Transverse colon (tissue), 4 donors: ENCODE results near the gene PRR5L.

Experiments used
- CTCF ChIP-seq, 5 experiments: fragments of 200-600 bp in 3 of 5; fragments of 450-650 bp in 2 of 5; sonication (generic) in 3 of 5; IDR thresholded peaks; 1 replicate in 2 of 5; 2 replicates in 3 of 5; pipeline ENCODE4 v1.5.1; 2016 to 2017; ENCODE audit warnings: antibody characterized with exemption in 5 of 5, inconsistent platforms in 3 of 5, mild to moderate bottlenecking in 2 of 5, moderate library complexity in 1 of 5
- POLR2A ChIP-seq: fragments of 450-650 bp; IDR thresholded peaks from one replicate; pipeline ENCODE4 v1.6.1; 2016; ENCODE audit warnings: antibody characterized with exemption, mild to moderate bottlenecking, moderate library complexity
- POLR2AphosphoS5 ChIP-seq, 3 donors: sonication (generic); formaldehyde crosslinking; IDR thresholded peaks; one replicate each; pipeline ENCODE4 v1.6.1; 2016; ENCODE audit warnings: antibody characterized with exemption in 3 of 3

- TF ChIP-seq POLR2AphosphoS5 (IDR thresholded peaks at IDR 0.05) (no peak), CTCF (IDR thresholded peaks at IDR 0.05) (no peak), POLR2A (no peak)
Observed at GRCh38 chr11:36342327-36342726, 46.2 kb downstream of the PRR5L start.
